GM19372 (cell line): ENCODE measurements around the gene CASTOR1.

Source experiments
- ATAC-seq: cut with Tn5 transposase; IDR thresholded peaks from one replicate; pipeline ENCODE4 v1.9.1; 2021; ENCODE audit warnings: mild to moderate bottlenecking, low read depth, moderate library complexity; ENCODE audit not compliant: unreplicated experiment

CASTOR1 gene

DNA sequence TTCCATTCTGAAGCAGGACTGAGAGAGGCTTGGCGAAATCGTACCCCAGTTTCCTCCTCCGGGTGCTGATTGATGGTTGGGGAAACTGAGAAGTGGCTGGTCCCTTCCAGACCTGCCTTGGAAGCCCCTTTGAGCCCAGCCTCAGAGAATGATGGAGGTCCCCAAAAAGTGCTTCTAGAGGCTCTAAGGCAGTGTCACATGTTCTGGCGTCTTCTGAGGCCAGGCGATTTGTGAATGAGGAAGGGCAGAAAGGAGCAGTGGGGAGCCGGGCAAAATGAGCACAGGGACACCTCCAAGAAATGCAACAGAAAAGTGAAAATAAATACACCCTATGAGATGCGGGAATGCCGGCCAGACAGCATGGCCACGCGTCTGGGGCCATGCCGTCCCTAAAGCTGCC, 41.7 kb downstream of the CASTOR1 start:
- no peak for ATAC-seq

DNA sequence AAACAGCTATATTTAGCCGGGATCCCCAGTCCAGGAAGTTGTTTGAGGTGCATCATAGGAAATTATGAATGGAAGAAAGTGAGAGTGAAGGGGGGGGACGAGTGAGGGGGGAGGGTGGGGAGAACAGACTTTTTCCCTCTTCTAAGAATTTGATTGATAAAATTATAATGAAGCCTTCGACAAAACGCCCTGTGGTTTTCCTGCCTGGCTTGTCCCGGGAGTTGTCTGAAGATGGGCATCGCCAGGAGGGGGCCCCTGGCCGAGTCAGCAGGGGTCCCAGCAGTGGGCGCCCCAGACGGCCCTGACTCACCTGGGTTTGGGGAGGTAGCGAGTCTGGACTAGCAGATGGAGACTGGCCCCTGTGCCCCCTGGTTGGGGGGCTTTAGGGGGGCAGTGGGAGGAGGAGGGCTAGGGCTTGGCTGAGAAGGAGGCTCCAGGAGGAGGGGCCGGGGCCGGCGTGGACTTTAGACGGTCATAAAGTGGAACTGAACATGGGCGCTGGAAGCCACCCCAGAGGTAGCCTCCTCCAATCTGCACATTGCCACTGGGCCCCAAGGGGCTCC, 42.4 kb downstream of the CASTOR1 start:
- ATAC-seq, result no peak

DNA sequence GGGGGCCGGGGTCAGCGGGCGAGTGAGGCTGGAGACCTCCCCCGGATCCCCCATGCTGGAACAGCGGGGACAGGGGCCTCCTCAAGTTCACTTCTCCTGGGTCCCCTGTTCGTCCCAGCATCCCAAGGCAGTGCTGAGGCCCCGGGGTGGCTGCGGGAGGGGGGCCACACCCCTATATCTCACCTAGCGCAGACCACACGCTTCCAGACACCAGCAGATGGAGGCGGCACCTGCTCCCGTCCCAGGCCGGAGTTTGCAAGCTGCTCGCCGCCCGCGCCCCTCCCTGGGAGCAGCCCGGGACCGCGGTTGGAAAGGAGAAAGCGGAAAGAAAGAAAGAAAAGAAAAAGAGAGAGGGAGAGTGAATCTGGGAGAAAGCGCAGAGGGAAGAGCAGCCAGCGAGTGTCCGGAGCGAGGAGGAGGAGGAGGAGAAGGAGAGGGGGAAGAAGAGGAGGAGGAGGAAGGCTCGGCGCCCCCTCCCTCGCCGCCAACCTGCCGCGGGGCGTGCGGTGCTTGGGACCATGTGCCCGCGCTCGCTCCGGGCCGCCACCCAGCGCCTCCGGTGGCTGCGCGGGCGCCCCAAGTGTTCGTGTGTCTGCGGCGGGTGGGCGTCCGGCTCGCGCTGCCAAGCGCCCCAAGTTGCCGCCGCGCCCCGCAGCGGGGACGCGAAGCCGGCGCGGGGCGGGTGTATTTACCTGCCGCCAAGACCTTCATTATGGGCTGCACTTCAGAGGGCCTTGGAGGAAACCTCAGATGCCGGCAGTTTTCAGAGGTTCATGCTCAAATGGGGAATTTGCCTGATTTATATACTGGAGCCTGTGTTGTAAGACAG, 43.1 kb downstream of the CASTOR1 start, which contains the start of gene LIF:
Gene LIF (minus strand): TSS at position 775 of the 829 bp plus-strand sequence. CDS start 64 bp downstream, at position 711.
- no peak for ATAC-seq

DNA sequence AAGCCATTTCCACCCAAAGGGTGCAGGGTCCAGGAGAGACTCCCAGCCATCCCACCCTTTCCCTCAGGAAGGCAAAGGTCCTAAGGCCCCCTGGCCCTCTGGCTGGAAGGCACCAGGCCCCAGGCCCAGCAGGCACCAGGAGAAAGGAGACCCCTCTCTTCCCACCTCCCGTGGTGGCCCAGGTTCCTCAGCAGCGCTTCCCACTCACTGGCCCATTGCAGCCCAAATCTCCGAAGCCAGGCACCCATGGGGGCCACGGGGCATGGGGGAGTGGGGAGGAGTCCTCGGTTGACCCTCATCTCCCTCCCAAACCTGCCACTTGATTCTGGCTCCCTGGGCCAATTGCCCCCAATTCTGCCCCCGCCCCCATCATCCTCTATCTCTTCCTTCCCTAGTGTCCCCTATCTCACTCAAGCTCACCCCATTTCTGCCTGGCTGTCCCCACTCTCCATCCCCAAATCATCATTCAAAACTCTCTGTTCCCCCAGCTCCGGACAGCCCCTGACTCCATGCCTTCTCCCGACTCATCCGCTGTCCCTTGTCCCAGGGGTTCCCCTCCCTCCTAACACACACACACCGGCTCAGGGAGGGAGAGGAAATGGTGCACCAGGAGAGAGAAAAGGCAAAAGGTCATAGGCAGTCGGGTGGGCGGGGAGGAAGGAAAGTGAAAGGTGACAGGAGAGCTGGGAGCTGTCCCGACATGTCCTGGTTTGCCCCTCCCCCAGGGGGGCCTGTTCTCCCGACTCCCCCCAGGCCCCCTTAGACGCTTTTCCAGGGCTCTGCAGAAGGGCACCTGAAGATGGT, 43.9 kb downstream of the CASTOR1 start:
- no peak for ATAC-seq

DNA sequence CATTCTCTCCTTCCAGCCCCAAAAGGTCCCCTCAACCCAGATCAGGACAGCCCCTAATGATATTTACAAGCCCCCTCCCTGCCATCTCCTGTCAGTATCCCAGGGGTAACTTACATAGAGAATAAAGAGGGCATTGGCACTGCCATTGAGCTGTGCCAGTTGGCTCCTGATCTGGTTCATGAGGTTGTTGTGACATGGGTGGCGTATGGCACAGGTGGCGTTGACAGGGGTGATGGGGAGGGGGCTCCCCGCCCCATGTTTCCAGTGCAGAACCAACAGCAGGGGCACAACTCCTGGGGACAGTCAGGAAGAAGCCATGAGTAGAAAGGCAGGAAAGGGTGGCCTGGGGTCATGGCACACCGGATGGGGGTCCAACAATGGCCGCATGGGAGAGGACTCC, 44.7 kb downstream of the CASTOR1 start:
- no peak for ATAC-seq

DNA sequence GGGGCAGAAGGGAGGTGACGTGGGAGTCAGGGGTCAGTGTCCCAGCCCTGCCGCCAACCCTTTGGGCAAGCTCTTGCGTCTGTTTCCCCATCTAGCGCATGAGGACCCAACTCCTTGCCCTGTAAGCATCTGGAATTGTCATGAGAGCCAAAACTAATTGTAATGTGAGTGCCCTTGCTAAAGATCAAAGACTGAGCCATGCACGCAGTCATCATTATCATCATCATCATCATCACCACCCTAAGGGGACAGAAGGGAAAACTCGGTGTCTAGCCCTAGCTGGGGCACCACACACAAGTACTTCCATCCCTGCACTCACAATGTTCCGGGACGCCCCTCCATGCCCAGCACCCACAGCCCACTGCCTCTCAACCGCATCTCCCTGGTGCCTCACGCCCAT, 45.2 kb downstream of the CASTOR1 start:
- no peak for ATAC-seq

DNA sequence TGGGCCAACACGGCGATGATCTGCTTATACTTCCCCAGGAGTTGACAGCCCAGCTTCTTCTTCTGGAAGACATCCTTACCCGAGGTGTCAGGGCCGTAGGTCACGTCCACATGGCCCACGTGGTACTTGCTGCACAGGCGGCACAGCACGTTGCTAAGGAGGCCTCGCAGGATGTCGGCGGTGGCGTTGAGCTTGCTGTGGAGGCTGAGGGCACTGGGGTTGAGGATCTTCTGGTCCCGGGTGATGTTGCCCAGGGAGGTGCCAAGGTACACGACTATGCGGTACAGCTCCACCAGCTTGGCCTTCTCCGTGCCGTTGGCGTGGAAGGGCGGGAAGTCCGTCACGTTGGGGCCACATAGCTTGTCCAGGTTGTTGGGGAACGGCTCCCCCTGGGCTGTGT, 45.6 kb downstream of the CASTOR1 start:
- ATAC-seq, result no peak

DNA sequence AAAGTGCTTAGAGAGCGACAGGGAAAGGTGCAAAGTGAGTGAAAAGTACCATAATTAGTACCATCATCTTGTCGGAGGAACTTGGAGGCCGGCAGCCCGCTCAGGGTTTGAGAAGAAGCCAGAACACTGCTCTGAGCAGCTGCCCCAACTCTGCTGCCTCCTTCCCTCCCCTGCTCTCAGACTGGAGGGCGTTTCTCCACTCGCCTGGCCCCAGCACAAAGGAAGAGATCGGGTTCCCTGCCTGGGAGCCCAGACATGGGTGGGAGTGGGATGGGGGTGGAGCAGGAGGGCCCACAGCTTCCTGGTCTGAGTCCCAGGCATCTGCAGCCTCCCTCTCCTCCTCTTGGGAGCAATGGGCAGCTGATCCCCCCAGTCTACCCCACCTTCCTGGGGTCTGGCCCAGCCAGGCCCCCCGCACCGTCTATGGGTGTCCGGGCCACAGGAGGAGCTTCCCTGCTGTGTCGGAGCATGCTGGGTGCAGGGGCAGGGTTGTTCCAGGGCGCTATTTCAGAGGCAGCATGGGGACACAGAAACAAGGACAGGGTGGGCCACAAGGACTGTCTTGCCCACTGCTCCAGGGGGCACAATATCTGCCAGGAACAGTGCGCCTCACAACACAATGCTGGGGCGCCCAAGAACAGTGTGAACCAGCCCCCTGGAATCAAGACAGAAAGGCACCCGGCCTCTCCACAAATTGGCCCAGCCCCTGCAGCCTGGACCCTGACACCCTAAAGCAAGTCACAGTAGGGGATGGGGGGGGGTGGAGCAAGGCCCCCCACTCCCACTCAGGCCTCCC, 47.5 kb downstream of the CASTOR1 start:
- no peak for ATAC-seq

DNA sequence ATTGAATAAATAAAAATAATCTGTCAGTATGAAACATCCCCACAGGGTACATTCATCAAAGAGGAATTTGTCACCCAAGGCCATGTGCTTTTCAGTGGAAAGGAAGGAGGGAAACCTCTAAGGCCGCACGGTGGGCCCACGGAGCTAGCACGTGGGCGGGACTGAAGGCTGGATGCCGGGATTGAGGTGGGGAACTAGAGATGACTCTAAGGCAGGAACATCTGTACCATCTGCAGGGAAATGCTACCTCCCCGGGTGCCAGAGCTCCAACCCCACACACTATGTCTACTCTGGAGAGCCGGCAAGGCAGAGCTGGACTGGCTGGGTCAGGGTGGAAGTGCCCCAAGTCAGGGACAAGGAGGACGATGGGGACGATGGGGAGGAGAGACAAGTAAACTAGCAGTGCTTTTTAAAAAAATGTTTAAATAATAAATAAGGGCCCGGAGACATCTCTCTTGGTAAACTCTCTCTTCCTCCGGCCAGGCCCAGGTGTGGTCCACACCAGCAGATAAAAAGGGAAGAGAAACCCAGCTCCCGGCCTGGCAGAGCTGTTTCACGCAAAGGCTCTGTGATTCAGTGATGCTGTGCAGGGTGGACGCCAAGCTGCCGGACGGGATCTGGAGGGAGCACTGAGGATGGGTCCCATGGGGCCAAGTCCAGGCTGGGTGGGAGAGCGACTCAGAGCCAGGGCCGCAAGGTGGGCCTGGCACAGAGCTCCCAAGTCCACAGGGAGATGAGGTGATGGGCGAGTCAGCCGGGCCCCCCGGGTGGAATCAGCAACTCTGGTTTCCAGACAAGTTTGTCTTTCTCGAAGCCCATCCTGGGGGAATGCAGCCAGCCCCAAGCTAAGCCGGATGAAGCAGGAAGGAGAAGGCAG, 48.5 kb downstream of the CASTOR1 start:
- ATAC-seq, result no peak

DNA sequence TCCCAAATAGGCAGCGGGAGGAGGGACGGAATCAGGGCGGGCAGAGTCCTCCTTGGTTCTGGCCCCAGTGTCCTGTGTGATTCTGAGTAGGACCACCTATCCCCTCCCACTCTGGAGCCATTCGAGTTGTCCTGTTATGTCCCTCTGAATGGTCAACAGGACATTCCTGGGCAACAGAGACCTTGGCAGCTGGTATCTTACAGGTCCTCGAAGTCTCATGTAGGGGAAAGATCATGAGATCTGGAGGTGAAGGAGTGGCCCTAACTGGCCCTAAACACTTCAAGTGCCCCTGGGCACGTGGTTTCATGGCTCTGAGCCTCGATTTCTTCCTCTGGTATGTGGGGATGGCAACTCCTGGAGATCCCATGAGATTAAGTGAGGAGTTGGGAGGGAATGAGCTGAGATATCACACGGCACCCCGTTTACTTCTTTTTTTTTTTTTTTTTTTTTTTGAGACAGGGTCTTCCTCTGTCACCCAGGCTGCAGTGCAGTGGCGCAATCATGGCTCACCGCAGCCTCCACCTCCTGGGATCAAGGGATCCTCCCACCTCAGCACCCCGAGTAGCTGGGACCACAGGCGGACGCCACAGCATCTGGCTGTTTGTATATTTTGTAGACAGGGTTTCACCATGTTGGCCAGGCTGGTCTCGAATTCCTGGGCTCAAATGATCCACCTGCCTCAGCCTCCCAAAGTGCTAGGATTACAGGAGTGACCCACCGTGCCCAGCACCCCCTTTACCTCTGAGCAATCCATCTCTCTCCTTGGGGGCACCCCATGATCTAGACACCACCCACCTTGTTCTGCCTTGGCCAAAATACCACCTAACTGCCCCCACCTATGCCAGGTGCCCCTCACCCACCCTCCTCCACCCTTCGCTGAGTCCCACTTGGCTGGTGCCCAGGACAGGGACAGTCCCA, 49.6 kb downstream of the CASTOR1 start:
- ATAC-seq, result no peak

DNA sequence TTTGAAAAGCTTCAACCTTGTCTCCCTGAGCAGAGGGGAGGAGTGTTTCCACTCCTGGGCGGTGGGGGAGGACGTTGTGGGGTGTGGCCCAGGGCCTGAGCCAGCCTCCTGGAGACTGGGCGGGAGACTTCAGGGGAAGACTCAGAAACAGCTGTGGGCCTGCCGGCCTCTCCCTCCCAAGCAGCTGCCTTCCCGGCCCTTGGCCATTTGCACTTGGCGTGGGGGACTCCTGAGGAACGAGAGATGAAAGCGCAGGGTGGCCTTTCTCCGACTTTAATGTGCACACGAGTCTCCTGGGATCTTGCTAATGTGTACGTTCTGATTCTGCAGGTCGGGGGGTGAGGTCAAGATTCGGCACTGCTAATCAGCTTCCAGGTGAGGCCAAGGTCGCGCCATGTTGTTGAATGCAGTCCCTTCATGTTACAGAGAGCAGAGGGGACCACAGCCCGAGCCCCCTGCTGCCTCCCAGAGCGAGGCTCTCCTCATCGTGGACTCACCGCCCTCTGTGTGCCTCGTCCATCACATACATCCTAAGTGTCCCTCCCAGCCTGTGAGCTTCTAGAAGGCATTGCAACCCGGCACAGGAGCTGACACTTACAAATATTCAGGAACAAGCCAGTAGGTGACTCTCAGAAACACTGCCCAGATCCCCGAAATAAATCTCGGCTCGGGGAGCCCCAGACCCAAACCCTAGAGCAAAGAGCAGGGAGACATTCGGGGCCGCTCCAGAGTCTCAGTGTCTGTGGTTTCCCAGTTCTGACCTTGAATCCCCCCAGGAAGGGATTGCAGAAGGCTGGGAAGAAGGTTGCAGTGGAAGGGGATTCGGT, 50.4 kb downstream of the CASTOR1 start:
- ATAC-seq, result no peak

DNA sequence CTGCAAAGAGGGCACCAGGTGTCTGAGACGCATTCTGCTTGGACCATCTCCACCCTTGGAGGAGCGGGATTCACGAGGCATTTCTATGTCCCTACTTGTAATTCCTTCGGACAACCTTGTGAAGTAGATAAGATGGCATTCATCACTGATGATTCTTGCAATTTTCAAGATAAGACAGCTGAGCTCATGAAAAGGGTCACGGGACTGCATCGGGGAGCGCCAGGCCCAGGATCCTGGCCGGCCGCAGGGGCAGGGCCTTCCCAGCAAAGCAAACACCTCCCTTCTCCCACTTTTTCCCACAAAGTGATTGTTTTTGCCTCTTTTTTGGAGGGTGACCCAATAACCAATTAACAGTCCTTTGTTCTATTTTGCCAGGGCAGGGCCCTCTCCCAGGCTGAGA, 51.2 kb downstream of the CASTOR1 start:
- no peak for ATAC-seq

DNA sequence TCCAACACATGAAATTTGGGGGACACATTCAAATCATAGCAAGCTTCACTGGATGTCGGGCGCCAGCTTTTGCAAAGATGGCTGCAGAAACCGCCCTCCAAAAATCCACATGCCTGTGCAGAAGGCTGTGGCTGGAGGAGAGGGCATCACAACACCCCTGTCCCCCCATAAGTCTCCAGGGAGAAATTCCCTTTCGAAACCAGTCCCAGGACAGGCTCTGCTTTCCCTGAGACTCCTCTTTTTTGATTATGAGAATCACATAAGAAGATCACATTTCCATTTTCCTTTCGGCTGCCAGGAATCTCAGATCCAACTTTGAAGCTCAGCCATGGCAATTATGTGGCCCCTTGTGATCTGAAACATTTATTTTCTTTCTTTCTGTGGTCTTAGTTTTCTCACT, 52.4 kb downstream of the CASTOR1 start:
- ATAC-seq, result no peak

DNA sequence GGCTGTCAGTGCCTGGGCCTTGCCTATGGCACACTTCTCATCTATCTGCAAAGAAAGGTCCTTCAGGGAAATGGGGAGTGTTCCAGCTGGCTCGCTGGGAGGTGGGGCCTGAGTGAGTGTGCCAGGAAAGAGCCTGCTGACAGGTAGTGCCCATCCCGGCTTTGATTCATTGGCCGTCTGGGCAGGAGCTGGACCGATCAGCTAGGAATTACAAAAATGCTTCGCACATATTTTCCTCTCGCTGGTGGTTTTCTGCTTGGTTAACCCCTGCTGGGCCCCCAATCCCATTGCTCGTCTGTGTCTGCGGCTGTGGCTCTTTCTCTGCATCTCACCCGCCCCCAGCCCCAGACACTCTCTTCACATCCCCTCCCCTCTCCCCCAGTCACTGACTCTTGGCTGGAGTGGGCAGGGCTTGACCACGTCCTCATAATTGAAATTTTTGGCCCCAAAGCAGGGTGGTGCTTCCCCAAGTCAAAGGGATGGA, 53.6 kb downstream of the CASTOR1 start:
- ATAC-seq, result no peak
